ENCODE data around the gene HSD11B1. TPM values are rescaled to one million over a fixed set of nuclear protein-coding genes. Genes with fewer than 3 reads are reported as not detected.

The HSD11B1 gene
- total RNA-seq, 1 donor from 2014 or later = 0.75 TPM

DNA sequence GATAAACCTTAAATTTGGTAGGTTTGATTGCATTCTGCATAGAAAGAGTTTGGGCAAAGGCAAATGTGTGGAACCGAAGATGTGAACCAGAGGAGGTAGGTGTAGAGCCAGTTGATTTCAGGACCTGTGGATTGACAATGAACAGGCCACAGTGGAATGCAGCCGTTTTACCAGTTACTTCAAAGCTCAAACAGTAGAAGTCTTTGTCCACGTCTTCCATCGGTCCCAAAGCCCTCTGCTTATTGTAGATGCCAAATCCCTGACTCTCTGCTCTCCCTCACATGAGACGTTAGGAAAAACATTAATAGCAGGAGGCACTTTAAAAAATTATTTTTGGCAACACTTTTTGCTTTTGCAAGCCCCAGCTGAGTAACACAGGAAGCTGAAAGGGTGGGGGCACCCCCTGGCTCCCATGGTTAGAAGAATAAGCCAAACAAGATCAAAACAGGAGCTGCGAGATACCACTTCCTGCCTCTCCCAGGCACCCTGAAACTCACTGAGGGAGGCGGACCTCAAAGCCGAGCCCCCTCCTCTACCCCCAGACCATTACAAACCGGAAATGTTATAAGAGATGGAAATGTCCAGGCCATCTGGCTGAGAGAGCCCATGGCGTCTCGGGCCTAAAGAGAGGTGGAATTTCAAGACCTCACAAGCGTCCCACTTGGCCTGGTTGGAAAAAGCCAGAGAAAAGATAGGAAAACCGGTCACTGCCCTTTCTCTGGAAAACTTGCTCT, 64.7 kb downstream of the HSD11B1 start:
- no peak for DNase-seq (ENCODE audit: low read depth)
- TF ChIP-seq, protein P1, sequence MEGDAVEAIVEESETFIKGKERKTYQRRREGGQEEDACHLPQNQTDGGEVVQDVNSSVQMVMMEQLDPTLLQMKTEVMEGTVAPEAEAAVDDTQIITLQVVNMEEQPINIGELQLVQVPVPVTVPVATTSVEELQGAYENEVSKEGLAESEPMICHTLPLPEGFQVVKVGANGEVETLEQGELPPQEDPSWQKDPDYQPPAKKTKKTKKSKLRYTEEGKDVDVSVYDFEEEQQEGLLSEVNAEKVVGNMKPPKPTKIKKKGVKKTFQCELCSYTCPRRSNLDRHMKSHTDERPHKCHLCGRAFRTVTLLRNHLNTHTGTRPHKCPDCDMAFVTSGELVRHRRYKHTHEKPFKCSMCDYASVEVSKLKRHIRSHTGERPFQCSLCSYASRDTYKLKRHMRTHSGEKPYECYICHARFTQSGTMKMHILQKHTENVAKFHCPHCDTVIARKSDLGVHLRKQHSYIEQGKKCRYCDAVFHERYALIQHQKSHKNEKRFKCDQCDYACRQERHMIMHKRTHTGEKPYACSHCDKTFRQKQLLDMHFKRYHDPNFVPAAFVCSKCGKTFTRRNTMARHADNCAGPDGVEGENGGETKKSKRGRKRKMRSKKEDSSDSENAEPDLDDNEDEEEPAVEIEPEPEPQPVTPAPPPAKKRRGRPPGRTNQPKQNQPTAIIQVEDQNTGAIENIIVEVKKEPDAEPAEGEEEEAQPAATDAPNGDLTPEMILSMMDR (conservative IDR thresholded peaks at IDR 0.05; ENCODE audit: low read depth, low read length) = no peak
- H3K4me3 ChIP-seq (ENCODE audit: low read depth, low read length) = no peak overlapping the region

DNA sequence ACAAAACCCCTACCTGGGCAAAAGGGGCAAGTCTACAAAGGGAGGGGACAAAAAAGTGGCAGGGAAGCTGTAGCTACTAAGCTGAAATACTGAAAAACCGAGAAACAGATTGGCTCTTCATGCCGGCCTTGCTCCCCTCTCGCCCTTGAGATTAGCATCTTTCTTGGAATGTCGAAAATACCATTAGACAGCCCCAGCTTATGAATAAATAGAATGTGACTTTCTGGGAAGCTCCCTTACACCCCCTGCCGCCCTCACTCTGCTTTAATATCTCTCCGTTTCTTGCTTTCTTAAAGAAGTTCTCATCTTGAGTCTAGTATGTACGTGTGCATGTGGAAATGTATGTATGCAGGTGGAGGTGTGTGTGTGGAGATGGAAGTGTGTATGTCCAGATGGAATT, 65.3 kb downstream of the HSD11B1 start:
- DNase-seq (ENCODE audit: low read depth) = no peak
- TF ChIP-seq, protein P1 (conservative IDR thresholded peaks at IDR 0.05; ENCODE audit: low read depth, low read length) = no peak

GRCh38 chr1:209770636-209771415, 66.2 kb downstream of the HSD11B1 start:
- no peak for DNase-seq (ENCODE audit: low read depth)
- H3K4me3 ChIP-seq (ENCODE audit: low read depth, low read length) = no peak overlapping the region
- TF ChIP-seq, protein P1 (conservative IDR thresholded peaks at IDR 0.05; ENCODE audit: low read depth, low read length) = no peak

More for the DNA sequence above, 65.3 kb downstream of the HSD11B1 start:
- H3K4me3 ChIP-seq (ENCODE audit: low read depth, low read length) = no peak overlapping the region

GRCh38 chr1:209772126-209772525, 67.5 kb downstream of the HSD11B1 start:
- no peak overlapping the region for H3K4me3 ChIP-seq (ENCODE audit: low read depth, low read length)
- no peak for DNase-seq (ENCODE audit: low read depth)
- TF ChIP-seq, protein P1 (conservative IDR thresholded peaks at IDR 0.05; ENCODE audit: low read depth, low read length) = no peak

- H3K4me3 ChIP-seq (ENCODE audit: low read depth, low read length) = no peak overlapping the region
- no peak for DNase-seq (ENCODE audit: low read depth)
- TF ChIP-seq, protein P1 (conservative IDR thresholded peaks at IDR 0.05; ENCODE audit: low read depth, low read length) = no peak
These were observed 69.9 kb downstream of the HSD11B1 start for GRCh38 chr1:209774592-209774991.

GRCh38 chr1:209775678-209776077, 71.0 kb downstream of the HSD11B1 start:
- no peak overlapping the region for H3K4me3 ChIP-seq (ENCODE audit: low read depth, low read length)
- TF ChIP-seq, protein P1 (conservative IDR thresholded peaks at IDR 0.05; ENCODE audit: low read depth, low read length) = no peak
- DNase-seq (ENCODE audit: low read depth) = no peak

Measured in epithelial cell of proximal tubule (primary cell).